Ishikawa (cell line): ENCODE measurements around the gene OSCP1.

Experiments used
- CEBPB ChIP-seq: IDR thresholded peaks from 2 replicates; pipeline ENCODE4 v1.6.1; 2012
- EP300 ChIP-seq: IDR thresholded peaks from 2 replicates; pipeline ENCODE4 v1.6.1; 2012; ENCODE audit warnings: borderline replicate concordance
- FOXM1 ChIP-seq: IDR thresholded peaks from 2 replicates; pipeline ENCODE4 v1.6.1; 2012; ENCODE audit warnings: low read depth, borderline replicate concordance
- RAD21 ChIP-seq: IDR thresholded peaks from 2 replicates; pipeline ENCODE4 v1.6.1; 2012; ENCODE audit warnings: low read depth
- TAF1 ChIP-seq: IDR thresholded peaks from 2 replicates; pipeline ENCODE4 v1.6.1; 2012; ENCODE audit warnings: low read depth, mild to moderate bottlenecking
- TF ChIP-seq, protein P1 (sequence below): IDR thresholded peaks from 2 replicates; pipeline ENCODE4 v1.6.1; 2012; ENCODE audit warnings: low read depth, mild to moderate bottlenecking

DNA sequence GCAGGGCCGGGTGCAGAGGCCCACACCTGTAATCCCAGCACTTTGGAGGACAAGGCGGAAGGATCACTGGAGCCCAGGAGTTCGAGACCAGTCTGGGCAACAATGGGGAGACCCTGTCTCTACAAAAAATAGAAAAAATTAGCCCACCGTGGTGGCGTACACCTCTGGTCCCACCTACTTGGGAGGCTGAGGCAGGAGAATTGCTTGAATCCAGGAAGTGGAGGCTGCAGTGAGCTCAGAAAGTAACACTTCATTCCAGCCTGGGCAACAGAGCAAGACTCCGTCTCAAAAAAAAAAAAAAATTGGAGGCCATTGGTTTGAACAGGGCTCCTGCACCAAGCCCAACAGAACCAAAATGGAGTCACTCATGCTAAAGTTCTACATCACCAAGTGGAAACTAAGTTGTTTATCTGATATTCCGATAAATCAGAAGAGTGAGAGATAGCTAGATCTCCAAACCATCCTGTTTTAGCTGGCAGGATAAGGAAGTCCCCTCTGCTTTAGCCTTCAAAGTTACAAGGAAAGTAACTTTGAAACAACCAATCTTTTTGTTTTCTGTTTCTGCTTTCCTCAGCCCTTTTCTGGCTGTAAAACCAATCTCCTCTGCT lies 51.8 kb downstream of the OSCP1 start:
- TF ChIP-seq RAD21 (no peak), EP300 (no peak), TAF1 (no peak), FOXM1 (no peak), CEBPB (no peak)
- TF ChIP-seq, protein P1, sequence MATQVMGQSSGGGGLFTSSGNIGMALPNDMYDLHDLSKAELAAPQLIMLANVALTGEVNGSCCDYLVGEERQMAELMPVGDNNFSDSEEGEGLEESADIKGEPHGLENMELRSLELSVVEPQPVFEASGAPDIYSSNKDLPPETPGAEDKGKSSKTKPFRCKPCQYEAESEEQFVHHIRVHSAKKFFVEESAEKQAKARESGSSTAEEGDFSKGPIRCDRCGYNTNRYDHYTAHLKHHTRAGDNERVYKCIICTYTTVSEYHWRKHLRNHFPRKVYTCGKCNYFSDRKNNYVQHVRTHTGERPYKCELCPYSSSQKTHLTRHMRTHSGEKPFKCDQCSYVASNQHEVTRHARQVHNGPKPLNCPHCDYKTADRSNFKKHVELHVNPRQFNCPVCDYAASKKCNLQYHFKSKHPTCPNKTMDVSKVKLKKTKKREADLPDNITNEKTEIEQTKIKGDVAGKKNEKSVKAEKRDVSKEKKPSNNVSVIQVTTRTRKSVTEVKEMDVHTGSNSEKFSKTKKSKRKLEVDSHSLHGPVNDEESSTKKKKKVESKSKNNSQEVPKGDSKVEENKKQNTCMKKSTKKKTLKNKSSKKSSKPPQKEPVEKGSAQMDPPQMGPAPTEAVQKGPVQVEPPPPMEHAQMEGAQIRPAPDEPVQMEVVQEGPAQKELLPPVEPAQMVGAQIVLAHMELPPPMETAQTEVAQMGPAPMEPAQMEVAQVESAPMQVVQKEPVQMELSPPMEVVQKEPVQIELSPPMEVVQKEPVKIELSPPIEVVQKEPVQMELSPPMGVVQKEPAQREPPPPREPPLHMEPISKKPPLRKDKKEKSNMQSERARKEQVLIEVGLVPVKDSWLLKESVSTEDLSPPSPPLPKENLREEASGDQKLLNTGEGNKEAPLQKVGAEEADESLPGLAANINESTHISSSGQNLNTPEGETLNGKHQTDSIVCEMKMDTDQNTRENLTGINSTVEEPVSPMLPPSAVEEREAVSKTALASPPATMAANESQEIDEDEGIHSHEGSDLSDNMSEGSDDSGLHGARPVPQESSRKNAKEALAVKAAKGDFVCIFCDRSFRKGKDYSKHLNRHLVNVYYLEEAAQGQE: no peak
